HUES6 (cell line): ENCODE data around the gene SLF2.
"Not testable (repeated sequence)": the region's sequence is repeated elsewhere in the genome, so short reads cannot be mapped to it uniquely, and the experiment has no call there.

Experiments used
- H3K27ac ChIP-seq: 2 replicates; pipeline ENCODE4 v1.7.0; 2013; ENCODE audit warnings: low read depth, mild to moderate bottlenecking, low read length, inconsistent platforms
- H3K27me3 ChIP-seq: 2 replicates; pipeline ENCODE4 v1.6.1; 2013; ENCODE audit warnings: low read length; ENCODE audit not compliant: control insufficient read depth, insufficient read depth
- H3K36me3 ChIP-seq: 2 replicates; pipeline ENCODE4 v1.6.1; 2013; ENCODE audit warnings: low read length; ENCODE audit not compliant: control insufficient read depth, insufficient read depth
- H3K4me1 ChIP-seq: 2 replicates; pipeline ENCODE4 v1.6.1; 2013; ENCODE audit warnings: low read length; ENCODE audit not compliant: control insufficient read depth, insufficient read depth
- H3K4me3 ChIP-seq: 2 replicates; pipeline ENCODE4 v1.5.1; 2013; ENCODE audit warnings: low read depth, low read length
- H3K9ac ChIP-seq: one replicate; pipeline ENCODE4 v1.6.1; 2013; ENCODE audit warnings: mild to moderate bottlenecking, low read length
- H3K9me3 ChIP-seq: 2 replicates; pipeline ENCODE4 v1.6.1; 2013; ENCODE audit warnings: low read depth, low read length; ENCODE audit not compliant: control insufficient read depth, insufficient read depth

Gene SLF2

GRCh38 chr10:100975397-100975796 lies 62.6 kb downstream of the SLF2 start:
- not testable (repeated sequence) for H3K27ac ChIP-seq, H3K4me3 ChIP-seq, H3K9ac ChIP-seq, H3K27me3 ChIP-seq, H3K9me3 ChIP-seq
- peaks cover 22% of the 10 kb centered on the region for H3K36me3 ChIP-seq
- peaks cover 18% of the 10 kb centered on the region for H3K4me1 ChIP-seq

- no peaks in the 10 kb centered on the region for H3K9me3 ChIP-seq
- peaks cover 6% of the 10 kb centered on the region; the same call in 1 of the 2 replicates for H3K4me1 ChIP-seq
- no peaks in the 10 kb centered on the region for H3K27me3 ChIP-seq
- H3K27ac ChIP-seq: no peak overlapping the region
- H3K9ac ChIP-seq: no peak overlapping the region
- peaks cover 34% of the 10 kb centered on the region for H3K36me3 ChIP-seq
- H3K4me3 ChIP-seq: no peak overlapping the region
Measured at GRCh38 chr10:100976906-100977305, 64.1 kb downstream of the SLF2 start.

DNA sequence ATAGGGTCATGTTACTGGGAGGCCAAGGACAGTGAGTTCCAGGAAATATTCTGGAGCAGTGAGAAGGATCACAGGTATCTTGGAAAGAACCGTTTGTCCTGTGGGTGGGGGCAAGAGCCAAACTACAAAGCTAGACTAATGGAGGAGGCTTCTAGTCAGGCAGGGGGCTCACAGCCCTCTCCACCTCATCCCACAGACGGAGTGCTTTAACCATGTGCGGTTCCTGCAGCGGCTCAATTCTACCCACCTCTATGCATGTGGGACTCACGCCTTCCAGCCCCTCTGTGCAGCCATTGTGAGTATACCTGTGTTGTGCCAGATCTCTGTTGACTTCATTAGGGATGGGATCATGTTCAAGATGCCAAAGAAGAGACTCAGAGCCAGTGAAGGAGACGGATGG lies 64.7 kb downstream of the SLF2 start:
- H3K36me3 ChIP-seq: peaks cover 34% of the 10 kb centered on the region
- H3K27ac ChIP-seq: no peak overlapping the region
- no peak overlapping the region for H3K9ac ChIP-seq

GRCh38 chr10:100978121-100978900 lies 65.5 kb downstream of the SLF2 start:
- Histone ChIP-seq H3K27ac (no peak overlapping the region), H3K4me3 (no peak overlapping the region), H3K36me3 (peaks cover 41% of the 10 kb centered on the region), H3K9me3 (no peaks in the 10 kb centered on the region), H3K9ac (no peak overlapping the region), H3K27me3 (no peaks in the 10 kb centered on the region), H3K4me1 (no peaks in the 10 kb centered on the region)

More for the DNA sequence above, 64.7 kb downstream of the SLF2 start:
- H3K27me3 ChIP-seq: no peaks in the 10 kb centered on the region
- peaks cover under 1% of the 10 kb centered on the region; the same call in 1 of the 2 replicates for H3K4me1 ChIP-seq
- no peak overlapping the region for H3K4me3 ChIP-seq
- no peaks in the 10 kb centered on the region for H3K9me3 ChIP-seq

DNA sequence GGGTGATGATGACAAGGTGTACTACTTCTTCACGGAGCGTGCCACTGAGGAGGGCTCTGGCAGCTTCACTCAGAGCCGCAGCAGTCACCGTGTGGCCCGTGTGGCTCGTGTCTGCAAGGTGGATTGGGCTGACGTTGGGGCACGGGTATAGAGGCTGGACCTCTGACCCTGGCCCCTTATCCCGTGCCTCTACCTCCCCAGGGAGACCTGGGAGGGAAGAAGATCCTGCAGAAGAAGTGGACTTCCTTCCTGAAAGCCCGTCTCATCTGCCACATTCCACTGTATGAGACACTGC lies 66.1 kb downstream of the SLF2 start:
- Histone ChIP-seq H3K4me1 (no peaks in the 10 kb centered on the region), H3K9ac (no peak overlapping the region), H3K4me3 (no peak overlapping the region), H3K9me3 (no peaks in the 10 kb centered on the region), H3K27ac (no peak overlapping the region), H3K36me3 (peaks cover 42% of the 10 kb centered on the region), H3K27me3 (no peaks in the 10 kb centered on the region)

GRCh38 chr10:100979791-100980272 lies 67.1 kb downstream of the SLF2 start:
- H3K9me3 ChIP-seq: no peaks in the 10 kb centered on the region
- no peak overlapping the region for H3K9ac ChIP-seq
- no peaks in the 10 kb centered on the region for H3K4me1 ChIP-seq
- H3K36me3 ChIP-seq: peaks cover 44% of the 10 kb centered on the region
- no peak overlapping the region for H3K4me3 ChIP-seq
- H3K27ac ChIP-seq: no peak overlapping the region
- no peaks in the 10 kb centered on the region for H3K27me3 ChIP-seq

DNA sequence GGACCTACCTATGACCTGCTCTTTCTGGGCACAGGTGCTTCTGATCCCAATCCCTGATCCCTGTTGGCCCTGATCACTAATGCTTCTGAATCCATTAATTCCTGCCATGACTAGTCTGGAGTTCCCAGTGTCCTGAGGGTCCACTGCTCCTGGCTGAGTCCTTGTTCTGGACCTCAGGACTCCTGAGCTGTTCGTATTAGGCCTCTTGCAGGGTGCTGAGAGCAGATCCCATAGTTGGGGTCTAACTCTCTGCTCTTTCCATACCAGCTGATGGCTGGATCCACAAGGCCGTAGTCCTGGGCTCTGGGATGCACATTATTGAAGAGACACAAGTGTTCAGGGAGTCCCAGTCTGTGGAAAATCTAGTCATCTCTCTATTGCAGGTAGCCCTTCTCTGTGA lies 67.5 kb downstream of the SLF2 start:
- Histone ChIP-seq H3K4me1 (no peaks in the 10 kb centered on the region), H3K27ac (no peak overlapping the region), H3K9ac (no peak overlapping the region), H3K4me3 (no peak overlapping the region), H3K9me3 (no peaks in the 10 kb centered on the region), H3K36me3 (peaks cover 45% of the 10 kb centered on the region), H3K27me3 (no peaks in the 10 kb centered on the region)

DNA sequence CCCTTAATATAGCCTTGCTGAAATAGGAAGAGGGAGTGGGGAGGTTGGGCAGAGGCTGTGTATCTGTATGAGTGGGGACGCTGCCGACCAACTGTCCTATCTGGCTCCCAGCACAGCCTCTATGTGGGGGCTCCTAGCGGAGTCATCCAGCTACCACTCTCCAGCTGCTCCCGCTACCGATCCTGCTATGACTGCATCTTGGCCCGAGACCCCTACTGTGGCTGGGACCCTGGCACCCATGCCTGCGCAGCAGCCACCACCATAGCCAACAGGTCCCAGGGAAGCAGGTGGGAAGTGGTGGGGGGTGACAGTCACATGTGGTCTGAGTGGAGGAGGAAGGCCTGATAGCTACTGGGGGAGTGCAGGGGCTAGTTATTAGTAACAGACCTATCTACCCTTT lies 67.9 kb downstream of the SLF2 start:
- no peak overlapping the region for H3K4me3 ChIP-seq

GRCh38 chr10:100981178-100981772 lies 68.5 kb downstream of the SLF2 start:
- Histone ChIP-seq H3K36me3 (peaks cover 45% of the 10 kb centered on the region), H3K9ac (no peak overlapping the region), H3K27ac (no peak overlapping the region), H3K4me1 (no peaks in the 10 kb centered on the region), H3K4me3 (no peak overlapping the region), H3K27me3 (no peaks in the 10 kb centered on the region), H3K9me3 (no peaks in the 10 kb centered on the region)

More for the DNA sequence above, 67.9 kb downstream of the SLF2 start:
- Histone ChIP-seq H3K27ac (no peak overlapping the region), H3K27me3 (no peaks in the 10 kb centered on the region), H3K9ac (no peak overlapping the region), H3K36me3 (peaks cover 45% of the 10 kb centered on the region), H3K4me1 (no peaks in the 10 kb centered on the region), H3K9me3 (no peaks in the 10 kb centered on the region)

DNA sequence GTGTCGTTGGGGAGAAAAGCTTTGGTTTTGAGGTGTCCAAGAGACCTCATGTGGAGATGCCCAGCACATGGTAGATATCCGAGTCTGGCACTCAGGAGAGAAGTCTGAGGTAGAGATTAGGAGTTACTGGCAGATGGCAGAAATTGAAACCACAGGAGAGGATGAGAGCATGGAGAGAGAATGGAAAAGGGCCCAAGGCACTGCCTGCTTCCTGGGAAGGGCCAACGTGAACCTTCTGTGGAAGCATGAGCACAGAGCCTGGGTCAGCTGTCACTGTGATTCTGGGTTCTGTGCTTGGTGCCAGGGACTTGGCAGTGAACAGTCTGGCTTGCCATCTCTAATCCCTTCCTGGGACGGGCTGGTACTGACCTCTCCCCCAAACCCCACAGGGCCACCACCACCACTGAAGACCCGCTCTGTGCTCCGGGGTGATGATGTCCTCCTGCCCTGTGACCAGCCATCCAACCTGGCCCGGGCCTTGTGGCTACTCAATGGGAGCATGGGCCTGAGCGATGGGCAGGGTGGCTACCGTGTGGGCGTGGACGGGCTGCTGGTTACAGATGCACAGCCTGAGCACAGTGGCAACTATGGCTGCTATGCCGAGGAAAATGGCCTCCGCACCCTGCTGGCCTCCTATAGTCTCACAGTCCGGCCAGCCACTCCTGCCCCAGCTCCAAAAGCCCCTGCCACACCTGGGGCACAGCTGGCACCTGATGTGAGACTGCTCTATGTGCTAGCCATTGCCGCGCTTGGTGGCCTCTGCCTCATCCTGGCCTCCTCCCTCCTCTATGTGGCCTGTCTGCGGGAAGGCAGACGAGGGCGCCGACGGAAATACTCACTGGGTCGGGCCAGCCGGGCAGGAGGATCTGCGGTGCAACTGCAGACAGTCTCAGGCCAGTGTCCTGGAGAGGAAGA lies 70.4 kb downstream of the SLF2 start:
- H3K27ac ChIP-seq: no peak overlapping the region
- no peaks in the 10 kb centered on the region; the same call in 1 of the 2 replicates for H3K4me1 ChIP-seq
- H3K4me3 ChIP-seq: no peak overlapping the region
- peaks cover 43% of the 10 kb centered on the region for H3K36me3 ChIP-seq
- H3K9ac ChIP-seq: peak overlapping the region; percentile 6
- no peaks in the 10 kb centered on the region for H3K27me3 ChIP-seq
- H3K9me3 ChIP-seq: no peaks in the 10 kb centered on the region
